ENCODE data around the gene NEUROD6.

The NEUROD6 gene

DNA sequence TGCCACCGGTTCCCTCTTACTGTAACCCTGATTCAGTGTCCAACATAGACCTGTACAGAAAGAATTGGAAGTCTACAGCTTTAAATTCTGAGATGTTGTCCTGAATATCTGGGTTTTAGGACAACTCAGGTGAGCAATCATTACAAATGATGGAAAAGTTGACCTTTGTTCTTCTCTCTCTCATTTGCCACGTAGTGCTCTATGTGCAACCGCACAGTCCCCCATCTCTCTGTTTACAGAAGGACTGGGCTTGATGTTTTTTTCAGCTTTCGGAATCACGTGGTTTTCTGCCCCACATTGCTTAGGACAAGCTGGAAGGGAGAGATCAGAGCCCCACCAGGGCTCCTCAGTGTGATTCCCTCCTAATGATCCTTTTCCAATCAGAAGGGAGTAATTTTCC lies 22.2 kb downstream of the NEUROD6 start:
- TF ChIP-seq, protein P1, sequence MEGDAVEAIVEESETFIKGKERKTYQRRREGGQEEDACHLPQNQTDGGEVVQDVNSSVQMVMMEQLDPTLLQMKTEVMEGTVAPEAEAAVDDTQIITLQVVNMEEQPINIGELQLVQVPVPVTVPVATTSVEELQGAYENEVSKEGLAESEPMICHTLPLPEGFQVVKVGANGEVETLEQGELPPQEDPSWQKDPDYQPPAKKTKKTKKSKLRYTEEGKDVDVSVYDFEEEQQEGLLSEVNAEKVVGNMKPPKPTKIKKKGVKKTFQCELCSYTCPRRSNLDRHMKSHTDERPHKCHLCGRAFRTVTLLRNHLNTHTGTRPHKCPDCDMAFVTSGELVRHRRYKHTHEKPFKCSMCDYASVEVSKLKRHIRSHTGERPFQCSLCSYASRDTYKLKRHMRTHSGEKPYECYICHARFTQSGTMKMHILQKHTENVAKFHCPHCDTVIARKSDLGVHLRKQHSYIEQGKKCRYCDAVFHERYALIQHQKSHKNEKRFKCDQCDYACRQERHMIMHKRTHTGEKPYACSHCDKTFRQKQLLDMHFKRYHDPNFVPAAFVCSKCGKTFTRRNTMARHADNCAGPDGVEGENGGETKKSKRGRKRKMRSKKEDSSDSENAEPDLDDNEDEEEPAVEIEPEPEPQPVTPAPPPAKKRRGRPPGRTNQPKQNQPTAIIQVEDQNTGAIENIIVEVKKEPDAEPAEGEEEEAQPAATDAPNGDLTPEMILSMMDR (IDR thresholded peaks at IDR 0.05; ENCODE audit: insufficient read depth, missing control alignments) = no peak
- FAIRE-seq (no peak), DNase-seq (ENCODE audit: insufficient read length, low spot score) (no peak)

DNA sequence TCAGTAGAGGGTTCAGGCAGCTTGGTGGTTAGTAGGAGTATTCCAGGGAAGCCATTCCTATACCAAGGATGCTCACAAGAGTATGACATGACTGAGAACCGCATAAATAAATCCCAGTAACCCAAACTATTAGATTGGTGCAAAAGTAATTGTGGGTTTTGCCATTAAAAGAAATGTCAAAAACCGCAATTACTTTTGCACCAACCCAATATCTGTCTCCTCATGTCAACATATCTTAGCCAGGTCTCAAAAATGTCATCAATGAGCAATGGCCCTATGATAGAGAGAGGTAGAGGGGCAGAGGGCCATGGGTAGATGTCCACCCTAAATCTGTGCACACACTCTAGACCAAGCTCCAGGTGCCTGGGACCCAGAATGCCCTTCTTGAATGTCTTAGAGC lies 23.6 kb downstream of the NEUROD6 start:
- FAIRE-seq (no peak), DNase-seq (ENCODE audit: insufficient read length, low spot score) (no peak)
- TF ChIP-seq, protein P1 (IDR thresholded peaks at IDR 0.05; ENCODE audit: insufficient read depth, missing control alignments) = no peak

DNA sequence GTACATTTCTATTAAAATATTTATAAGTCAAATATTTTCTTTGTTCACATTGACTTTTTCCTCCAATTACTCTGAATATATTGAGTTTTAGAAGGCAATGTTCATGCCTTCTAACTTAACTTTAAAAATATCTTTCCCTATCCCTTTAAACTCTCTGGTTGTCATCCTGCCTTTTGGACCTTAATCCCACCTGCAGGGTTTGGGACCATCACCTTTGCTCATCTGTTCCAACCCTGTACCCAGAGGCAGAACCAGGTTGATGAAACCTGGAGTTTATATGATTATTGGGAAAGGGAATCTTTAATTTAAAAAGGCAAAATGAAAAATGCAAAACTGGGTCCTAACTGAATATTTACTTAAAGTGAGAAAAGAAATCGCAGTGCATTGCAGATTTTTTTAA lies 24.8 kb downstream of the NEUROD6 start:
- FAIRE-seq (no peak), DNase-seq (ENCODE audit: insufficient read length, low spot score) (no peak)
- TF ChIP-seq, protein P1 (IDR thresholded peaks at IDR 0.05; ENCODE audit: insufficient read depth, missing control alignments) = no peak

DNA sequence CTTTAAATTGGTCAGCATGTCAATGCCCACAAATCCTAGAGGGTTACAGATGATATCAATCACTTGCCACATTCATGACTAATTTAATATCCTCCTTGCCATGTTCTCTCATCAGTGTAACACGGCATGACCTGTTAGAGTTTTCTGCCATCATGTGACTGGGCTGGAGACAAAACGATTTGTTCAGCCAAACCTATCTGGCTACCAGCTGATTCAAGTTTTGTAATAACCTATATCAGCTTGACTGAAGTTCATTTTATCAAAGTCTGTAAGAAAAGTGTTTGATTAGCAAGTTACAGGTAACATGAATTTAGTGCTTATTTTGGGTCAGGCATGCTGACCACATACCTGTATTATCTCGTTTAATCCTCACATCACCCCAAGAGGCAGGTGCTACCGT lies 25.7 kb downstream of the NEUROD6 start:
- TF ChIP-seq, protein P1 (IDR thresholded peaks at IDR 0.05; ENCODE audit: insufficient read depth, missing control alignments) = no peak
- FAIRE-seq = no peak
- DNase-seq (ENCODE audit: insufficient read length, low spot score) = no peak

DNA sequence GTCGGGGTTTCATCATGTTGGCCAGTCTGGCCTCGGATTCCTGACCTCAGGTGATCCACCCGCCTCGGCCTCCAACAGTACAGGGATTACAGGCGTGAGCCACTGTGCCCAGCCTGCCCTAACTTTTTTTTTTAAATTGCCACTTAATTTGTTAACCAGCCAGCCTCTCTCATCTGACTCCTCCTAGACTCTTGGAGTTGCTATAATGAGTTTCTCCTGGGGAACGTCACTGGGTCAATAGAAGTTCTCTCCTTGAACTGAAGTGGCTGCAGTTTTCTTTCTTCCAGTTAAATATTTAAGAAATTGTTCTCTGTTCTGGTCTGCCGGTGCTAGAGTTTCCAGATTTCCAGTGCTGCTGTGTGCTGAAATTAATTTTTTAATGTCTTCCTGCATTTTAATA lies 27.6 kb downstream of the NEUROD6 start:
- FAIRE-seq (no peak), DNase-seq (ENCODE audit: insufficient read length, low spot score) (no peak)
- TF ChIP-seq, protein P1 (IDR thresholded peaks at IDR 0.05; ENCODE audit: insufficient read depth, missing control alignments) = no peak

DNA sequence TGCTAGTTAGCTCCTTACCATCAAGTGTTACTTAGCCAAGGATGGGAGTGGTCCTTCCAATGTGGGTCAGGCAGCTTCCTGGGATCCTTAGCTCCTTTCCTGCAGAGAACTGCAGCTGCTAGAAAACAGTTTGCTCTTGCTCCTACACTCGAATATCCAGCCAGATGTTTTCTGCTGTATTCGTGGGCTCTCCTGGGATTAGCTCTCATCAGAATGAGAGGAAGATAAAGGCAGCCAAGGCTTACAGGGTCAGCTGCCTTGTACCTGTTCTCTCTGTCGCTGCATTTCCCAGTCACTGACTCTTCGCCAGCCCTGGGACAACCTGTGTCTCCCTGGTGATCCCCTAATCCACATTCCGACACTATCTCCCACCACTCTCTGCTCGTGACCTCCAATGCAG lies 29.0 kb downstream of the NEUROD6 start:
- TF ChIP-seq, protein P1 (IDR thresholded peaks at IDR 0.05; ENCODE audit: insufficient read depth, missing control alignments) = no peak
- FAIRE-seq (no peak), DNase-seq (ENCODE audit: insufficient read length, low spot score) (no peak)

DNA sequence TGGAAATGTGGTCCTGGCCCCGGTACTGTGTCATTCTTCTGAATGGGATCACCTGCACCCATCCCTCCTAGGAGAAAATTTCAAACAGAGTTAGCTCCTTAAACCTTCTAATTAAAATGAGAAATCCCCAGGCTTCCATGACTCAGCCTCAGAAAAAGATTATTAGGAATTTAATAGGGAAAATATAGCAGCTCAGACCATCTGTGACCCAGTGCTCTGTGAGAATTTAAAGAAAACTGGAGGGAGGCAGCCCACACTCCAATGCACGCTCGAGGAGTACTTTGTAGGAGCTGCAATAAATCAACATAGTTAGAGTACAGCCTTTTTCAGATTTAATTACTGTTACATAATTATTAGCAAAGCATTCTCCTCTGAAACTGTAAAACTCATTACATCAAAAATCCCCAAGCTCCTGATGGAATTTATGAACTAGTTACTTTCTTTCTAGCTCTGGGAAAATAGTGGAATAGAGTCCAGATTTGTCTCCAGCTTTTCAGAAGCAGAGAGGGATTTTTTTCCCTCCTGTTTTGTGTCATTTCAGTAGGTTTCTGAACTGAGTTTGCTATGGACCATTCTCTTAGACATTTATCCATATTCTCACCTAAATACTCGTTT lies 30.1 kb downstream of the NEUROD6 start:
- TF ChIP-seq, protein P1 (IDR thresholded peaks at IDR 0.05; ENCODE audit: insufficient read depth, missing control alignments) = no peak
- DNase-seq (ENCODE audit: insufficient read length, low spot score) = no peak
- no peak for FAIRE-seq
